ENCODE measurements around the gene EDC3. TPM values are rescaled to one million over a fixed set of nuclear protein-coding genes. Genes with fewer than 3 reads are reported as not detected.

Gene EDC3
- total and polyA plus RNA-seq, 9 of the 15 experiments (the other 6 are each of a cell fraction or from before 2014, with no cell fraction given): 11.7 to 63.9 (median 32.8) TPM

- TF ChIP-seq MGA (IDR thresholded peaks at IDR 0.05): no peak
- no peak for TF ChIP-seq POLR2H (tag; IDR thresholded peaks at IDR 0.05; ENCODE audit: low read depth)
- TF ChIP-seq KLF13 (tag; IDR thresholded peaks at IDR 0.05; ENCODE audit: borderline replicate concordance, low read depth): peak; percentile 92; the same call in 1 of the 2 replicates
- TF ChIP-seq, protein P1, sequence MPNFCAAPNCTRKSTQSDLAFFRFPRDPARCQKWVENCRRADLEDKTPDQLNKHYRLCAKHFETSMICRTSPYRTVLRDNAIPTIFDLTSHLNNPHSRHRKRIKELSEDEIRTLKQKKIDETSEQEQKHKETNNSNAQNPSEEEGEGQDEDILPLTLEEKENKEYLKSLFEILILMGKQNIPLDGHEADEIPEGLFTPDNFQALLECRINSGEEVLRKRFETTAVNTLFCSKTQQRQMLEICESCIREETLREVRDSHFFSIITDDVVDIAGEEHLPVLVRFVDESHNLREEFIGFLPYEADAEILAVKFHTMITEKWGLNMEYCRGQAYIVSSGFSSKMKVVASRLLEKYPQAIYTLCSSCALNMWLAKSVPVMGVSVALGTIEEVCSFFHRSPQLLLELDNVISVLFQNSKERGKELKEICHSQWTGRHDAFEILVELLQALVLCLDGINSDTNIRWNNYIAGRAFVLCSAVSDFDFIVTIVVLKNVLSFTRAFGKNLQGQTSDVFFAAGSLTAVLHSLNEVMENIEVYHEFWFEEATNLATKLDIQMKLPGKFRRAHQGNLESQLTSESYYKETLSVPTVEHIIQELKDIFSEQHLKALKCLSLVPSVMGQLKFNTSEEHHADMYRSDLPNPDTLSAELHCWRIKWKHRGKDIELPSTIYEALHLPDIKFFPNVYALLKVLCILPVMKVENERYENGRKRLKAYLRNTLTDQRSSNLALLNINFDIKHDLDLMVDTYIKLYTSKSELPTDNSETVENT (CRISPR knock-in tag; IDR thresholded peaks at IDR 0.05): peak; percentile 98
- no peak for TF ChIP-seq CEBPB (tag; IDR thresholded peaks at IDR 0.05)
- TF ChIP-seq UBTF (IDR thresholded peaks at IDR 0.05; ENCODE audit: borderline replicate concordance in 1 of 2, low read depth in 2 of 2, low read length in 2 of 2): peak; percentile 80 to 86; a peak in 3 of 4 replicates
- TF ChIP-seq ZKSCAN3 (CRISPR knock-in tag; IDR thresholded peaks at IDR 0.05): no peak
- TF ChIP-seq POLR2G (IDR thresholded peaks at IDR 0.05; ENCODE audit: low read depth, low read length): peak; percentile 97
- peak; percentile 72; the same call in 1 of the 2 replicates for TF ChIP-seq KLF1 (tag; IDR thresholded peaks at IDR 0.05)
- TF ChIP-seq PPARD (CRISPR knock-in tag; IDR thresholded peaks at IDR 0.05): no peak
These were observed 80.1 kb downstream of the EDC3 start, which contains the start of gene CLK3 (continued) for GRCh38 chr15:74615508-74616365.

Measured in K562 (cell line).